Mucosa of stomach (tissue), 1 donor: ENCODE results near the gene CYBC1.

Experiments
- H3K27me3 ChIP-seq: one replicate; pipeline ENCODE4 v1.7.0; 2013; ENCODE audit warnings: mild to moderate bottlenecking, low read length; ENCODE audit not compliant: control insufficient read depth, insufficient read depth
- H3K36me3 ChIP-seq: one replicate; pipeline ENCODE4 v1.7.0; 2013; ENCODE audit warnings: low read length; ENCODE audit not compliant: control insufficient read depth, insufficient read depth
- H3K4me1 ChIP-seq: one replicate; pipeline ENCODE4 v1.7.0; 2013; ENCODE audit warnings: mild to moderate bottlenecking, low read length; ENCODE audit not compliant: control insufficient read depth, insufficient read depth
- H3K4me3 ChIP-seq: one replicate; pipeline ENCODE4 v1.7.0; 2013; ENCODE audit warnings: low read length
- H3K9ac ChIP-seq: one replicate; pipeline ENCODE4 v1.7.0; 2013; ENCODE audit warnings: mild to moderate bottlenecking, low read length, moderate library complexity
- H3K9me3 ChIP-seq: one replicate; pipeline ENCODE4 v1.7.0; 2013; ENCODE audit warnings: mild to moderate bottlenecking, low read length, moderate library complexity; ENCODE audit not compliant: control insufficient read depth
- donor health status: Pancreatic carcinoma.

CYBC1 gene

DNA sequence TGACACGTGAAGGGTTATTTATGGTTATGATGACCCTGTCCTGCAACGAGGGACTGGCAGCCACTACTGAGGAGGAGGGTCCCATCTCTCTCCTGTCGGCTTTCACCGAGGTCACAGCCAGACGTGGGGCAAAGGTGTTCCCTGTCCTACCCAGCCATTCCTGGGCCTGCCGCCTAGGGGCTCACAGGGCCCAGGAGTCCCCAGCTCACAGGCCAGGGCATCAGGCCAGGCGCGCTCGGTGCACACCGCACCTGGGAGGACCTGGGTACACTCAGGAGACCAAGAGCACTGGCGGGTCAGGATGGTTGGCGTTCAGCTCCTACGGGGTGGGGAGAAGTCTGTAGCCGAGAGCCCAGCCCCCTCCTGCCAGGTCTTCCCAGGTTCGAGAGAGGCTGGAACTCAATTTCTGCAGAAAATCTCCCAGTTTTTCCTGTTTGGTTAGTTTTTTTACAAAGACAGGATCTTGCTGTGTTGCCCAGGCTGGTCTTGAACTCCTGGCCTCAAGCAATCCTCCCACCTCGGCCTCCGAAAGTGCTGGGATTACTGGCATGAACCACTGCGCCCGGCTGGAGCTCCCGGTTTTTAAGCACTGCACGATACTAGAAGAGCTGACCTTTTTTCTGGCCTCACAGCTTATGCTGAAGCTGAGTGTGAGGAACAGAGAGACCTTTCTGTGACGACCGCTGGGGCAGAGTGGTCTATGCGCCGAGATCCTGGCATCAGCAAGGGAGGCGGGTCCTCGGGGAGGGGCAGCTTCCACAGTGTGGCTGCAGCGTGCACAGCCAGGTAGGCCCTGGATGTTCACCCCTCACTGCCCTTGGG, 7.7 kb downstream of the CYBC1 start:
- Histone ChIP-seq H3K36me3 (peaks cover 4% of the 10 kb centered on the region), H3K4me3 (no peak overlapping the region), H3K27me3 (no peaks in the 10 kb centered on the region), H3K9me3 (no peaks in the 10 kb centered on the region), H3K4me1 (no peaks in the 10 kb centered on the region), H3K9ac (no peak overlapping the region)

DNA sequence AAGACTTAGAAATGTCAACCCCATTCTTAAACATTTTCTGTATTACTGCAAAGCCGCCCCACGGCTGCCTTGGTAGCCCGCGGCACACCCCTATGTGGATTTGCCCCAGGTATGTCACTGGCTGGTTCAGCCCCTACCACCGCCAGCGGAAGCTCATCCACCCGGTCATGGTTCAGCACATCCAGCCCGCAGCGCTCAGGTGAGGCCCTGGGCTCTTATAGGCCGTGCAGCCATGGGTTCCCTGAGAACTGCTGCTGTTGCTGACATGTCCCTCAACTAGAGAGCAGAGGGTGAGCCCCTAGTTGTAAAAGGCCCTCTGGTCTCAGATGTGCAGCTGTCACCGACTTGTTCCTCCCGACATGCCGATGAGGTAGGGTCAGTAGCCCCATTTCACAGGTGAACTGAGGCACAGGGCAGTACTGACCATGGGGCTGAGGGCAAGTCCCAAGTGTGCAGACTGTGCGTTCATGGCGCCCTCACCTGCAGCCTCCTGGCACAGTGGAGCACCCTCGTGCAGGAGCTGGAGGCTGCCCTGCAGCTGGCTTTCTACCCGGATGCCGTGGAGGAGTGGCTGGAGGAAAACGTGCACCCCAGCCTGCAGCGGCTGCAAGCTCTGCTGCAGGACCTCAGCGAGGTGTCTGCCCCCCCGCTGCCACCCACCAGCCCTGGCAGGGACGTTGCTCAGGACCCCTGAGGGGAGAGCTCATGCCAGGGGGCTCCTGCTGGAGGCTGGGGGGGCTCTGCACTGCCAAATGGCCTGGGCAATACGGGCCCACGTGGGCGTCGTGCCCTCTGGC, 8.7 kb downstream of the CYBC1 start:
- Histone ChIP-seq H3K4me3 (no peak overlapping the region), H3K9me3 (no peaks in the 10 kb centered on the region), H3K4me1 (no peaks in the 10 kb centered on the region), H3K36me3 (peaks cover 4% of the 10 kb centered on the region), H3K27me3 (no peaks in the 10 kb centered on the region), H3K9ac (no peak overlapping the region)

DNA sequence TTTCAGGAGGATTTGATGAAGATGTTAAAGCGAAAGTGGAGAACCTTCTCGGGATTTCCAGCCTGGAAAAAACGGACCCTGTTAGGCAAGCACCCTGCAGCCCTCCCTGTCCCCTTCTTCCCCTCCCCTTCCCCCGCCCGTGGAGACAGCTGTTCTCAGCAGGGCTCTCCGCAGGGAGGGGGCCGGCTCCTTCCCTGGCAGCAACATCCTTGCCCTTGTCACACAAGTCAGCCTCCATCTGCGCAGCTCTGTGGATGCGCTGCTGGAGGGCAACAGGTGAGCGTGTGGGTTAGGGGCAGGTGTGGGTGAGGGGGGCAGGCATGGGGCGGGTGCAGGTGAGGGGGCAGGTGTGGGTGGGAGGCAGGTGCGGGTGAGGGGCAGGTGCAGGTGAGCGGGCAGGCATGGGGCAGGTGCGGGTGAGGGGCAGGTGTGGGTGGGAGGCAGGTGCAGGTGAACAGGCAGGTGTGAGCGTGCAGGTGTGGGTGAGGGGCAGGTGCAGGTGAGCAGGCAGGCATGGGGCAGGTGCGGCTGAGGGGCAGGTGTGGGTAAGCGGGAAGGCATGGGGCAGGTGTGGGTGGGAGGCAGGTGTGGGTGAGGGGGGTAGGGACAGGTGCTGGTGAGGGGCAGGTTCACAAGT, 9.4 kb downstream of the CYBC1 start:
- peaks cover 4% of the 10 kb centered on the region for H3K36me3 ChIP-seq
- no peaks in the 10 kb centered on the region for H3K9me3 ChIP-seq
- H3K4me1 ChIP-seq, result no peaks in the 10 kb centered on the region
- H3K9ac ChIP-seq, result no peak overlapping the region
- no peaks in the 10 kb centered on the region for H3K27me3 ChIP-seq
- no peak overlapping the region for H3K4me3 ChIP-seq

DNA sequence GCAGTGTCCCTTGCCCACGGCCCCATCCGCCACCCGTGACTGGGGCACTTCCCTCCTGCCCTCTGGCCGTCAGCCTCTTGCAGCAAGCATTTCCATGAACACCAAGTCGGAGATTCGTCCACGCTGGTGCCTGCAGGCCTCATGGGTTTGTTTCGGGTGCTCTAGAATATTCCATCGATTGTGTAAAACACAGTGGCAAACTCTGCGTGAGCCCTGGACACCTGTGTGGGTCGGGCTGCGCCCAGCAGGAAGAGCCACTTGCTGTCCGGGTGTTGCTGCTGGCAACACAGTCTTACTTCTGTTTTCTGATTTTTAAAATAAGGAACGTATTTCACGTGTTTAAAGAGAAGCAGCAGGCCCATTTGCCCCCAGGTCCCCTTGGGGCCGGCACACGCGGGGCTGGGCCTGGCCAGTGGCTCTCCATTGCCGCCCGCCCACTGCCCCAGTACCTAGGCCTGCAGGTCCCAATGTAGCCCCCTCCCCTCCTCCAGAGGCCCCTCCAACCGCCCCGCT, 10.0 kb downstream of the CYBC1 start:
- Histone ChIP-seq H3K4me3 (no peak overlapping the region), H3K9me3 (no peaks in the 10 kb centered on the region), H3K36me3 (peaks cover 4% of the 10 kb centered on the region)

DNA sequence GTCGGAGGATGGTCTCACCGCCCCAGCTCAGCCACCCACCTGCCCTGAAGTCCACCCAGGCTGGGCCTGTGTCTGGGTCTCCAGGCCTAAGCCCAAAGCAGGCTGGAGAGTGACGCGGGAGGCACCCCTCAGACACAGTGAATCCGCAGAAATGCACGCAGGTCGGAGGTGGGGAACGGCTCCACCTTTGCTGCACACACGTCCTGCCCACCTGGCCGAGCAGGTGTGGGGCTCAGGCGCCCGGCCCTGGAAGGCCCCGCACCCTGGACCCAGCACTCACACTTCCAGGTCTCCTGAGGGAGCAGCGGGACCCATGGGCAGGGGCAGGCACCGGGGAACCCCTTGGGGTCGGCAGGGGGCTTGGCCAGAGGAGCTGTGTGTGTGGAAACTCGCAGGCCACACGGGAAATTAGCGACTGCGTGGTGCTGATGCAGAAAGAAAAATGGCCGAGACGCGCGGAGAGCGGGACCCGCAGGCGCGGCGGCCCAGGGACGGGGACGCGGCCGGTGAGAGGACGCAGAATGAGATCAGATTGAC, 10.7 kb downstream of the CYBC1 start:
- Histone ChIP-seq H3K9ac (no peak overlapping the region), H3K4me1 (no peaks in the 10 kb centered on the region), H3K36me3 (peaks cover 4% of the 10 kb centered on the region), H3K9me3 (no peaks in the 10 kb centered on the region), H3K4me3 (no peak overlapping the region), H3K27me3 (no peaks in the 10 kb centered on the region)

More for the DNA sequence above, 10.0 kb downstream of the CYBC1 start:
- H3K4me1 ChIP-seq, result no peaks in the 10 kb centered on the region
- H3K27me3 ChIP-seq, result no peaks in the 10 kb centered on the region
- H3K9ac ChIP-seq, result no peak overlapping the region

DNA sequence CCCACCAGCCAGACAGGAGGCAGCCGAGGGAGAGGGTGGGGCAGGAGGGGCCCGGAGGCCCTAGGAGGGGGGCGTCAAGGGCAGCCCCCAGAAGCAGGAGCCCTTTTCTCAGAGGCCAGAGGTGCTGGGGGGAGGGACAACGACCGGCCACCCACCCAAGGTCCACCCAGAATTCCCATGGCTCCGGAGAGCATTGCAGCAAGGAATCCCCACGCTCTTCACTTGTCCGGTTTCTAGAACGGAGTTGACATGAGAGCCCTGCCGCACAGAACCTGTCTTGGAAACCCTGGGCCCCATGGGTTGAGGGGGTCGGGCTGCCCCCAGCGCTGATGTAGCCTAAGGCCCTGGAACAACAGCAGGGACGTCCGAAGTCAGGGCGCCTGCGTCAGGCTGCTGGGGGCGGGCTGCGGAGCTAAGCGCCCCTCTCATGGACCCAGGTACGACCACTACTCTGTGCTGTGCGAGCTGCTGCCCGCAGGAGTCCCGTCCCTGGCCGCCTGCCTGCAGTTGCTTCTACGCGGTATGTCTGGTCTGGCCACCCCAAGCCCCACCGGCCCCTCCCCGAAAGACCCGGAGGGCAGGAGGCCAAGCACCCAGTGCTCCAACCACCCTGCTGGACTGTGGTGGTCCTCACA, 11.2 kb downstream of the CYBC1 start:
- Histone ChIP-seq H3K4me3 (no peak overlapping the region), H3K4me1 (no peaks in the 10 kb centered on the region), H3K9ac (no peak overlapping the region)

DNA sequence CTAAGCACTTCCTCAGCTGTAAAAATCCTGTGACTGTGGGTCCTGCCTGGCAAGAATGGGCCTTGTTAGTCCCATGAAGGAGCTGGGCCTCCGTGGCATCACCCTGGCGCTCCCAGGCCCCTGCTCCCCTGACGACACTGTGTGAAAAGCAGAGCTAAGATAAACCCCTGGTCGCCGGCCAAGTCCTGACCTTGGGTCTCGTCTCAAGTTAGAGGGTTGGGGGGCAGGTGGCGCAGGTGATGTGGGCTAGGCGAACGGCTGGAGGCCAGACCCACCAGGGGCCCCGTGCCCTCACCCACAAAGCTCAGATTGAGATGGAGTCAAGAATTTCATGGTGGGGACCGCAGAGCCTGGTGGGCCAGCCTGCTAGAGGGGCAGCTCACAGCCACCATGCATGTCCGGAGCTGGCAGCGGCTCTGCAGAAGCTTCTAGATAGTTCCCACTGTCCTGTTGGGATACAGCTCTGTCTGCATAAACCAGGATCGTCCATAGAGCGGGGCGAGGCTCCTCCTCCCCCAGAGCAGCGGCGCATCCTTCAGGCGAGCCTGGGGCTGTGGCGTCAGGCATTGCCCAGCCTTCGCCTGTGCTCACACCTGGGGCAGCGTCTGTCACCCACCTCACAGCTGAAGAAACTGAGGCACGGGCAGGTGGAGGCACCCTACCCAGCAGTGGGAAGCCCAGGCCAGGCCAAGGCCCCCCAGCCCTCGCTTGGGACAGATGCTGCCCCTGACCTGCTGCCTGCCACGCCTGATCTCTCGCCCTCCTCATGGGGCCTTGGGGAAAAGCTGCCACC, 12.0 kb downstream of the CYBC1 start:
- Histone ChIP-seq H3K4me1 (no peaks in the 10 kb centered on the region), H3K4me3 (no peak overlapping the region), H3K9ac (no peak overlapping the region), H3K9me3 (no peaks in the 10 kb centered on the region), H3K36me3 (peaks cover 4% of the 10 kb centered on the region), H3K27me3 (no peaks in the 10 kb centered on the region)

More for the DNA sequence above, 11.2 kb downstream of the CYBC1 start:
- H3K36me3 ChIP-seq, result peaks cover 4% of the 10 kb centered on the region
- H3K9me3 ChIP-seq, result no peaks in the 10 kb centered on the region
- no peaks in the 10 kb centered on the region for H3K27me3 ChIP-seq

DNA sequence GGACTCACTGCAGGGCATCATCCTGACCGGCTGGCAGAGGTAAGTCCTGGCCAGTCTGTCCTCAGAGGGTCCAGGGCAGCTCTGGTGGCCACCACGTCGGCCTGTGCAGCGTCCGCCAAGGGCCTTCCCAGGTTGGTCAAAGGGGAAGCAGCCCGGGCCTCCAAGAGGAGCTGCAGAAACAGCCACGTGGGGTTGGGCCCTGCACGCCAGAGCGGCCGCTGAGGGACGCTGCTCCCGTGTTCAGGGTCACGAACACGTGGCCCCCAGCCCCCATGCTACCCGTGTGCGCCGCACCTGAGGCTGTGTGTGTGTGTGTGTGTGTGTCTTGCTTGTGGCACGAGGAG, 13.3 kb downstream of the CYBC1 start:
- no peak overlapping the region for H3K9ac ChIP-seq
- peaks cover 4% of the 10 kb centered on the region for H3K36me3 ChIP-seq
- H3K4me3 ChIP-seq, result no peak overlapping the region
- no peaks in the 10 kb centered on the region for H3K27me3 ChIP-seq
- H3K9me3 ChIP-seq, result no peaks in the 10 kb centered on the region
- no peaks in the 10 kb centered on the region for H3K4me1 ChIP-seq

DNA sequence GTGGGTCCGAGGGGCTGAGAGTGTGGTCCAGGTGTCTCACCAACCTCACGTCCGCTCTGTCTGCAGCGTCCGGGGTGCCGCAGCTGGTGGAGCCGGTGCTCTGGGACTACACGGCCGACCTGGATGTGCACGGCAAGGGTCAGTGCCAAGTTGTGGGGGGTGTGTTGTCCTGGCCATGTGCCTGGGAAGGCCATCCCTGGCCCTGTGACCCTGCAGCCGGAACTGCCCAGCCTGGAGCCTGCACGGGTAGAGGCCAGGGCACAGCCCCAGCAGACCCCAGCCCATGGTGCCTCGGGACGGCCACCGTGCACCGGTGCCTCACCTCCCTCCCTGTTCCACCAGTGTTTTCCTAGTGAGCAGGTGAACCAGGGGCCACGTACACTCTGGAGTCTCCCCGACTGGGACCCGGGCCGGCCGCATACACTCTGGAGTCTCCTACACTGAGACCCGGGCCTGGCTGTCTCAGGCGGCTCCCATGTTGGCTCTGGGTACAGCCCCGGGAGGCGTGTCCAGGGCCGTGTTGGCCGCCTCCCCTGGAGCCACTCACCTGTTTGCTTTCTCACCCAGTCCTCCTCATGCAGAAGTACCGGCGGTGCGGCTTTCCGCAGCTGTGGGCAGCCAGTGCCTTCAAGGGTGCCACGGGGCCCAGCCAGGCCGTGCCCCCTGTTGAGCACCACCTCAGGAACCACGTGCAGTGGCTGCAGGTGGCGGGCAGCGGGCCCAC, 13.8 kb downstream of the CYBC1 start:
- H3K4me3 ChIP-seq, result no peak overlapping the region
- H3K36me3 ChIP-seq, result peaks cover under 1% of the 10 kb centered on the region
- no peaks in the 10 kb centered on the region for H3K9me3 ChIP-seq
- no peaks in the 10 kb centered on the region for H3K4me1 ChIP-seq
- no peaks in the 10 kb centered on the region for H3K27me3 ChIP-seq
- H3K9ac ChIP-seq, result no peak overlapping the region

DNA sequence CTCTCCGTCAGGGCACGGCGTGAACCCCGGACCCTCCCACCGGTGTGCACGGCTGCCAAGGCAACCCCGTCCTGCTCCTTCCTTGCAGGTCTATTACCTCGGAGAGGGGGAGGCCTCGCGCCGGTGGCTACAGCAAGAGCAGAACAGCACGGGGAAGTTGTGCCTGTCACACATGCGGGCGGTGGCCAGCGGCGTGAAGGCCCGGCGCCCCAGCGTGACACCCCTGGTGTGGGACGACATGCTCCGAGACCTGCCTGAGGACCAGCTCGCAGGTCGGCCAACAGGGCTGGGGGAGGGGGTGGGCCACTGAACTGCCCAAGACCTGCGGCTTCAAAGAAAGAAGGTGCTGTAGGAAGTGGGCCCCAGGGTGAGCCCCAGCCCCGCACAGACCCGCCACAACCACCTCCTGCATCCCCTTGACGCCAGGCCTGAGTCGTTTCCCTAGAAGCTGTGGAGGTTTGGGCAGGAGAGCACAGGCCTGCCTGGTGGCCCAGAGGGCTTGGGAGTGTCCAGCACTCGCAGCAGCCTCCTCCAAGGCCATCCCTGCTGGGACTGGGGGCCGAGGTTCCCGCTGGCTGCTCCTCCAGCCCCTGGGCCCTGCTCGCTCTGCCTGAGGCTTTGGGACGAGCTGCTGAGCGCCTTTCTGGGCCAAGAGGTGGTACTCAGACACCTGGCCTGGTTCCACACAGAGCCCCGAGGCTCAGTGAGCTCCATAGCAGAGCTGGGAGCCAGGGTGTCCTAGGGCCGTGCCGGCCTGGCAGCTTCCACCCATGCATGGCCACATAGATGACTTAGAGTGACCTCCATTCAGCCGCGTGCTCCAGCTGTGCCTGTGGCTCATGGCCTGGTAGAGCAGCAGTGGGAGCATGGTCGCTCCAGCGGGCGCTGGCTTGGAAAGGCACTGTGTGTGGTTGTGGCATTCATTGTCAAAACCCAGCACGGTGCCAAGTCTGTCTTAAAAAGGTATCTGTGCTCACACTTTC, 14.7 kb downstream of the CYBC1 start:
- H3K4me3 ChIP-seq, result no peak overlapping the region
- no peaks in the 10 kb centered on the region for H3K4me1 ChIP-seq
- H3K27me3 ChIP-seq, result no peaks in the 10 kb centered on the region
- H3K36me3 ChIP-seq, result no peaks in the 10 kb centered on the region
- no peaks in the 10 kb centered on the region for H3K9me3 ChIP-seq
- H3K9ac ChIP-seq, result no peak overlapping the region
